HFFc6 (cell line): ENCODE data around the gene TRIM23. TPM values are rescaled to one million over a fixed set of nuclear protein-coding genes. Genes with fewer than 3 reads are reported as not detected.

Source experiments
- DNase-seq: peaks from one replicate; pipeline ENCODE4 v3.0.0-alpha.2; 2018
- H3K27ac Mint-ChIP-seq: 2 replicates; pipeline ENCODE4 v1.8.0; 2020; ENCODE audit warnings: mild to moderate bottlenecking, mixed read lengths
- H3K27me3 Mint-ChIP-seq: 2 replicates; pipeline ENCODE4 v1.8.0; 2021; ENCODE audit warnings: mild to moderate bottlenecking, moderate library complexity, mixed read lengths; ENCODE audit not compliant: insufficient read depth
- H3K36me3 Mint-ChIP-seq: 2 replicates; pipeline ENCODE4 v1.8.0; 2021; ENCODE audit warnings: low read depth, mixed read lengths
- H3K4me1 Mint-ChIP-seq: 2 replicates; pipeline ENCODE4 v1.8.0; 2020; ENCODE audit warnings: low read depth, mixed read lengths
- H3K4me3 Mint-ChIP-seq: 2 replicates; pipeline ENCODE4 v1.8.0; 2020; ENCODE audit warnings: mild to moderate bottlenecking, moderate library complexity, mixed read lengths
- H3K9me3 Mint-ChIP-seq: 2 replicates; pipeline ENCODE4 v1.8.0; 2020; ENCODE audit warnings: mild to moderate bottlenecking, mixed read lengths
- CTCF ChIP-seq: fragments of 200-600 bp; sonication (generic); IDR thresholded peaks from 2 replicates; pipeline ENCODE4 v1.5.0; 2021; ENCODE audit warnings: antibody characterized with exemption, mild to moderate bottlenecking
- long read RNA-seq: library from polyadenylated mRNA; unstranded; transcript quantifications from one replicate; pipeline ENCODE4 v2.0.0, GENCODE V29; 2019
- total RNA-seq, 6 experiments: library from RNA; stranded (reverse); fragmentation: NEBNext Ultra II Directional; extraction: Animal tissue kit (Norgen Biotek cat#: 25700); gene quantifications; 2 replicates in 1 of 6; 3 replicates in 5 of 6; pipeline ENCODE4 v1.2.3, GENCODE V29; 2021

The TRIM23 gene
- 10 to 100 TPM; 13.1 to 18.0 (median 15.9) TPM for total RNA-seq
- long read RNA-seq, full-length matches to known transcripts: 6 of 11 reads
- long read RNA-seq, partial matches to known transcripts: 5 of 11 reads
- long read RNA-seq, other reads (novel, unspliced or antisense): 0 of 11 reads

DNA sequence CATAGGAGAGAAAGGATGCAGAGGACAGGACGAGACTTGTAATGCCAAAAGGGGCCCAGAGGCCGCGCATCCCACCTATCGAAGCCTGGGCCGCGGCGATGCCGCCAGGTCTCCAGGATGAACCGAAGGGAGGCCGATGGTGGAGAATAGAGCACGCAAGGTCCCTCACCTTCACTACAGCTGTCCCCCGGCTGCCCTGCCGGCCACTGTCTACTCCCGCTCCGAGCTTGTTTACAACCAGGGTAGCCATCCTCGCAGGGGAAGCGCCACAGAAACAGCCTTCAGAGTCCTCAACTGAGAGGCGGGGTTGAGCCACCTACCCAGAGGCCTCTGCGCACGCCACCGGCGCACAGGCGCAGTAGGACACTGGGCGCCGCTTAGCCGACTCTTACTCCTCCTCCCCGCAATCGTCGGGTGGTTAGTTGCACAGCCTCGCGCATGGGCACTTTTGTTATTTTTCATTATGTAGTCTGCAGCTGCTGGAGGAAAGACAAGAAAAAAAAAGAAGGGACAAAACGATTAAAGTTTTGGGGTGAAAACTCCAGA, at the start of gene TRIM23:
Gene TRIM23, minus strand, starts transcription at position 309 of the 546 bp plus-strand sequence. Its CDS starts 59 bp downstream, at position 250.
- H3K4me1 Mint-ChIP-seq: peaks cover 32% of the 10 kb centered on the region
- H3K27me3 Mint-ChIP-seq: no peaks in the 10 kb centered on the region
- peak; percentile 91 for DNase-seq
- peak; percentile 16; the same call in 1 of the 2 replicates for TF ChIP-seq CTCF
- no peaks in the 10 kb centered on the region for H3K9me3 Mint-ChIP-seq
- peak within 1 kb of the TSS; percentile 100 for H3K4me3 Mint-ChIP-seq
- peaks cover 10% of the 10 kb centered on the region for H3K36me3 Mint-ChIP-seq
- H3K27ac Mint-ChIP-seq: peak within 1 kb of the TSS; percentile 96

GRCh38 chr5:65672796-65673195, 48.7 kb upstream of the TRIM23 start:
- no peak overlapping the region; the same call in 1 of the 2 replicates for H3K4me3 Mint-ChIP-seq
- H3K27ac Mint-ChIP-seq: peak overlapping the region; percentile 46
- peaks cover 26% of the 10 kb centered on the region; the same call in 1 of the 2 replicates for H3K36me3 Mint-ChIP-seq
- no peaks in the 10 kb centered on the region for H3K9me3 Mint-ChIP-seq
- H3K27me3 Mint-ChIP-seq: peaks cover 2% of the 10 kb centered on the region; the same call in 1 of the 2 replicates
- peaks cover 37% of the 10 kb centered on the region for H3K4me1 Mint-ChIP-seq
- no peak for TF ChIP-seq CTCF
- DNase-seq: peak; percentile 67

DNA sequence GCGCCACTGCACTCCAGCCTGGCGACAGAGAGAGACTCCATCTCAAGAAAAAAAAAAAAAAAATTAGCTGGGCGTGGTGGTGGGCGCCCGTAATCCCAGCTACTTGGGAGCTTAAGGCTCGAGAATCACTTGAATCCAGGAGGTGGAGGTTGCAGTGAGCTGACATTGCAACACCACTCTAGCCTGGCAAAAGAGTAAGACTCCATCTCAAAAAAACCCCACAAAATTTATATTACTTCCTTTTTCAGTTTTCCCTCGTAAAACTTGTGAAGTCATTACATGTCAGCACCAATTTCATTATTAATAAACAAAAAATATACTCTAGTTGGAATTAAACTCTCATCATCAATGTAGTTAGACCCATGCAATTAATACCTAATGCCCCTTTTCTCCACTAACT, 44.6 kb upstream of the TRIM23 start:
- Mint-ChIP-seq H3K27me3 (peaks cover 2% of the 10 kb centered on the region; the same call in 1 of the 2 replicates), H3K27ac (no peak overlapping the region), H3K4me1 (peaks cover 26% of the 10 kb centered on the region), H3K4me3 (no peak overlapping the region), H3K36me3 (peaks cover 25% of the 10 kb centered on the region), H3K9me3 (no peaks in the 10 kb centered on the region)
- DNase-seq: no peak
- no peak for TF ChIP-seq CTCF

GRCh38 chr5:65663804-65664521, 39.8 kb upstream of the TRIM23 start:
- no peak overlapping the region for H3K4me3 Mint-ChIP-seq
- peak; percentile 22 for DNase-seq
- H3K27me3 Mint-ChIP-seq: peaks cover 2% of the 10 kb centered on the region; the same call in 1 of the 2 replicates
- H3K9me3 Mint-ChIP-seq: no peaks in the 10 kb centered on the region
- H3K27ac Mint-ChIP-seq: peak overlapping the region; percentile 45
- peak; percentile 78 for TF ChIP-seq CTCF
- peaks cover 11% of the 10 kb centered on the region for H3K4me1 Mint-ChIP-seq
- H3K36me3 Mint-ChIP-seq: peaks cover 30% of the 10 kb centered on the region

GRCh38 chr5:65654713-65655112, 30.6 kb upstream of the TRIM23 start:
- H3K9me3 Mint-ChIP-seq: no peaks in the 10 kb centered on the region
- no peak overlapping the region for H3K4me3 Mint-ChIP-seq
- no peaks in the 10 kb centered on the region for H3K4me1 Mint-ChIP-seq
- H3K27ac Mint-ChIP-seq: no peak overlapping the region
- H3K27me3 Mint-ChIP-seq: no peaks in the 10 kb centered on the region
- peaks cover 11% of the 10 kb centered on the region; the same call in 1 of the 2 replicates for H3K36me3 Mint-ChIP-seq
- no peak for DNase-seq
- TF ChIP-seq CTCF: no peak
